Astrocyte of the cerebellum (primary cell): ENCODE measurements around the gene COL27A1.

Experiments used
- DNase-seq: peaks from one replicate; pipeline ENCODE4 v3.0.0-alpha.2; 2011; ENCODE audit warnings: low read depth
- H3K4me3 ChIP-seq: 2 replicates; pipeline ENCODE4 v1.5.1; 2011; ENCODE audit warnings: mild to moderate bottlenecking, low read depth, low read length, moderate library complexity
- in situ Hi-C: cut with HindIII; loops from 2 replicates; pipeline ENCODE4 v1.10.0; 2017; ENCODE audit warnings: low sequenced_read_pairs
- TF ChIP-seq, protein P1 (sequence below): IDR thresholded peaks from 2 replicates; pipeline ENCODE4 v1.5.1; 2012; ENCODE audit warnings: low read length, low read depth, moderate library complexity, mild to moderate bottlenecking; ENCODE audit errors: missing control alignments

Gene COL27A1

DNA sequence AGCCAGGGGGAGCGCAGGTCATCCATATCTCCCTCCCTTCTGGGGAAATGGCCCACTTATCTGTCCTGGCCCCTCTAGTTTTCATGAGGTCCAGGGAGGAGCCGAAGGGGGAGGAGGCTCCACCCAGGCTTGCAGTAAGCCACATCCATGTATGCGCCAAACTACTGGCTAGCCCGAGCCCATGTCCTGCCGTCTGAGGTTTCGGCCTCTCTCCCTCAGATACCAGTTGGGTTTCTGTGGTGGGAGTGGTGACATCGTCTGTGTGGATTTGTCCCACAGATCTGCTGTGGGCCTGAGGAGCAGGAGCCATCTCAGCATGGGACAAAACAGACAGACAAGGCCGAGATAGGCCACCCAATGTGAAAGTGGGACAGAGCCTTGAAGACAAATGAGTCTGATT, 89.2 kb downstream of the COL27A1 start:
- in situ Hi-C loops: no loop called here
- H3K4me3 ChIP-seq: no peak overlapping the region
- TF ChIP-seq, protein P1, sequence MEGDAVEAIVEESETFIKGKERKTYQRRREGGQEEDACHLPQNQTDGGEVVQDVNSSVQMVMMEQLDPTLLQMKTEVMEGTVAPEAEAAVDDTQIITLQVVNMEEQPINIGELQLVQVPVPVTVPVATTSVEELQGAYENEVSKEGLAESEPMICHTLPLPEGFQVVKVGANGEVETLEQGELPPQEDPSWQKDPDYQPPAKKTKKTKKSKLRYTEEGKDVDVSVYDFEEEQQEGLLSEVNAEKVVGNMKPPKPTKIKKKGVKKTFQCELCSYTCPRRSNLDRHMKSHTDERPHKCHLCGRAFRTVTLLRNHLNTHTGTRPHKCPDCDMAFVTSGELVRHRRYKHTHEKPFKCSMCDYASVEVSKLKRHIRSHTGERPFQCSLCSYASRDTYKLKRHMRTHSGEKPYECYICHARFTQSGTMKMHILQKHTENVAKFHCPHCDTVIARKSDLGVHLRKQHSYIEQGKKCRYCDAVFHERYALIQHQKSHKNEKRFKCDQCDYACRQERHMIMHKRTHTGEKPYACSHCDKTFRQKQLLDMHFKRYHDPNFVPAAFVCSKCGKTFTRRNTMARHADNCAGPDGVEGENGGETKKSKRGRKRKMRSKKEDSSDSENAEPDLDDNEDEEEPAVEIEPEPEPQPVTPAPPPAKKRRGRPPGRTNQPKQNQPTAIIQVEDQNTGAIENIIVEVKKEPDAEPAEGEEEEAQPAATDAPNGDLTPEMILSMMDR: no peak
- no peak for DNase-seq

DNA sequence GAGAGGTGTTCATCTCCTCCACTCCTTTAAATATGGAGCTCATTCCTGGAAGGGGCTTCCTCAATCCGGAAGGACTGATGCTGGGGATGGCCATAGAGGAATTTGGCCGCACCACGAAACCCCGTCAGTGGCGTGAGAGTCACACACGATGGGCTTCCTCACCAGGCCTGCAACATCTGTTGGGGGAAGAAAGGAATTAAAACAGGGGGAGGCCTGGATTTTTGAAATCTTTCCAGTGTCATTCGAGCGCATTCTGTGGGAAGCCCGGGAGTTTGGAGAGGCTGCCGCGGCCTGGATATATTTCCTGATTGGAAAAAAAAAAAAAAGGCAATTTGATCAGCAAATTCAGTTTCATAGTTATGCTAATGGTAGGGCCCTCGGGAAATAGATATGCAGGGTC, 91.2 kb downstream of the COL27A1 start:
- no peak overlapping the region for H3K4me3 ChIP-seq
- TF ChIP-seq, protein P1: no peak
- in situ Hi-C loops: no loop called here
- DNase-seq: peak; percentile 59

DNA sequence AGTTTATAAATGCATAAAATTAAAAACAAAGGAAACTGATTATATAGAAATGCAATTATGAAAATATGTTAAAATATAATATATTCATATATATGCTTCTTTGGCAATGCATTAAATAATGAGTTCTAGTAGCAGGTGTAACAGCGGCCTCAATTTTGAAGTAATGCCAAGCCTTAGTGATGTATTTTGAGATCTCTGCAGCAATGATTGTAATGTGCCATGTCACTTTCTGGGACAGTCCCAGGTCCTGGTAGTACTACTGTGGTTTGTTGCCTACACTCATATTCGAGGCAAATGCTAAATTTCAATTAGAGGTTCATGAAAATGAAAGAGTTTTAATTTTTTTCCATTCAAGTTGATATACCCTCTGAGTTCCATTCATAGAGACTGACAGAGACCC, 91.7 kb downstream of the COL27A1 start:
- in situ Hi-C loops: no loop called here
- no peak for DNase-seq
- no peak overlapping the region for H3K4me3 ChIP-seq
- TF ChIP-seq, protein P1: no peak

- TF ChIP-seq, protein P1: no peak
- DNase-seq: no peak
- in situ Hi-C loops: no loop called here
- no peak overlapping the region for H3K4me3 ChIP-seq
Measured at GRCh38 chr9:114247491-114247890, 92.2 kb downstream of the COL27A1 start.

DNA sequence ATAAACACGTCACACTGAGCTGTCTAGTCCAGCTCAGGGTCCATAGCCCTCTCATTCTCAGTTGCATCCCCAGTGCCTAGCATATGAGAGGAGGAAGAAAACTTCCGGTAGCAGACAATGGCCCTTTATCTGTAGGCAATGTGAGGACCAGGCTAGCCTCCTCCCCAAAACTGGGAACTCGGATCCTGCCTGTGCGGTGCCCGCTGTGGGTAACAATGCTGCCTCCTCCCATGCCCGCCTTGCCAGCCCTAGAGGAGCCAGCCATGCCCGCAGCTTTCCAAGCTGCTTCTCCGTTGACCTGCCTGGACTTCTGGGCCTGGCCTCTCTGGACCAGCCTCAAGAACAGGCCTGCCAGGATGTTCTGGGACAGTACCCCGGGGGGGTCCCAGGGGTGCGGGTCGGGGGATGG, 93.0 kb downstream of the COL27A1 start:
- in situ Hi-C loops: no loop called here
- H3K4me3 ChIP-seq: no peak overlapping the region
- no peak for DNase-seq
- TF ChIP-seq, protein P1: no peak

DNA sequence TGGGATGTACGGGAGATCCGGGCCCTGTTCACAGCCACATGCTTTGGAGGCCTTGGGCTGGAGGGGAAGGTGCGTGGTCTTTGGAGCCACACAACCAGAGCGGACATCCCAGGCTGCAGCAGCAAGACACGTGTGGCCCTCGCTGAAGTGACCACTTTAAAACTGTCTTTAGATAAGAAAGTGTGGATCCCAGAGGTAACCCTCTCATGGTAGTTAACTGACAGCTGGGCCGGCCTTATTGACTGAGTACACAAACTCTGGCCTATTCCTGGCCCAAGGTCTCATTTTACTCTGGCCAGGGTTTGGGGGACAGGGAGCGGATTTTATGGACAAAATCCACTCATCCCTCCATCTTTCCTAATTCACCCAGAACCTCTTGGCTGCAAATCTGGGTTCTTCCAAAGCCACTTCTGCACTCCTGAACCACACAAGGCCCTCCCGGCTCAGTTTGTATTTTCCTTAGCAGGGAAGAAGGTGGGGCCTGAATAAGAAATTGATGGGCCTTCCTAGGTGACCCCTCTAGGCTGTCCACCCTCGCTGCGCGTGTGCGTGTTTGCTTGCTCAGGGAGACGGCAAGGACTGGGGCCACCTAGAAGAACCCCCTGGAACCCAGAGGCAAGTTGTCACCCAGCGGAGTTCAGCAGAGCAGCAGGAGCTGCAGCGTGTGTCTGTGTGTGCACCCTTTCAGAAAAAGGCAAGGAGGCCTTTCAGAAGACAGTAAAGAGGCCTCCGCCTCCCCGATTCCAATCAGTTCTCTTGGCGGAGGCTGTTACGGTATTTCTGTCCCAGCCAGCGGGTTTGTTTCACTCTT, 94.3 kb downstream of the COL27A1 start:
- no peak for DNase-seq
- in situ Hi-C loops: loop anchor here (5.0 kb wide), 1 partner anchor 92 kb away; the partner anchor contains the start of gene COL27A1
- TF ChIP-seq, protein P1: no peak
- no peak overlapping the region for H3K4me3 ChIP-seq
